GM10248 (cell line): ENCODE data around the gene TMEM134.

Source experiments
- CTCF ChIA-PET: fragments of 300-600 bp; sonication (Branson Sonifier 250); formaldehyde crosslinking; extraction: SDS; loops from one replicate; lab custom pipeline; 2021; ENCODE audit warnings: antibody characterized with exemption; lab: Yijun Ruan, JAX
- POLR2A ChIA-PET: fragments of 350-650 bp; sonication (Branson Sonifier 250); formaldehyde crosslinking; extraction: SDS; loops from one replicate; lab custom pipeline; 2020; ENCODE audit warnings: antibody characterized with exemption; lab: Yijun Ruan, JAX
- DNase-seq: peaks from one replicate; pipeline ENCODE4 v3.0.0; 2012; ENCODE audit errors: extremely low spot score
- CTCF ChIP-seq: IDR thresholded peaks from 2 replicates; pipeline ENCODE4 v1.5.1; 2012; ENCODE audit warnings: mild to moderate bottlenecking, low read depth; ENCODE audit errors: extremely low read depth, missing control alignments, control extremely low read depth

The TMEM134 gene

GRCh38 chr11:67452141-67452952 lies 16.7 kb downstream of the TMEM134 start, which contains the start of gene GPR152:
Gene GPR152, minus strand, starts transcription at chr11:67452729. Its CDS starts 5 bp downstream, at chr11:67452724.
- no peak for DNase-seq
- CTCF ChIA-PET, result no interaction called here
- TF ChIP-seq CTCF, result no peak
- POLR2A ChIA-PET, result interaction anchor here (0.8 to 1.1 kb wide), 3 partner anchors 11 to 38 kb away, joined by 3 read pairs; partner anchors contain the start of gene TMEM134

- ChIA-PET CTCF (no interaction called here), POLR2A (interaction anchor here (0.8 to 1.1 kb wide), 2 partner anchors 10 to 17 kb away, joined by 3 read pairs; partner anchors contain the start of gene TMEM134)
- no peak for DNase-seq
- TF ChIP-seq CTCF, result no peak
These were observed 17.4 kb downstream of the TMEM134 start for GRCh38 chr11:67451658-67451976.

GRCh38 chr11:67450796-67451657 lies 18.0 kb downstream of the TMEM134 start:
- POLR2A ChIA-PET, result interaction anchor here (0.6 to 1.1 kb wide), 4 partner anchors 10 to 179 kb away, joined by 3 to 4 read pairs (median 4); partner anchors contain the start of gene TMEM134
- TF ChIP-seq CTCF, result no peak
- CTCF ChIA-PET, result interaction anchor here (1.1 to 1.9 kb wide), 3 partner anchors 14 to 68 kb away, joined by 3 to 8 read pairs (median 3); partner anchors contain the start of gene PTPRCAP
- DNase-seq, result no peak

- no peak for DNase-seq
- TF ChIP-seq CTCF, result no peak
- POLR2A ChIA-PET, result interaction anchor here (0.7 to 1.1 kb wide), 3 partner anchors 9 to 181 kb away, joined by 3 to 4 read pairs (median 4); no protein-coding TSS in a partner anchor
- CTCF ChIA-PET, result interaction anchor here (1.1 to 1.9 kb wide), 5 partner anchors 10 to 66 kb away, joined by 3 to 8 read pairs (median 4); partner anchors contain the start of genes PPP1CA and PTPRCAP
These were observed 19.8 kb downstream of the TMEM134 start for GRCh38 chr11:67449116-67449844.

- no peak for DNase-seq
- POLR2A ChIA-PET, result interaction anchor here (0.7 kb wide), 1 partner anchor 53 kb away, joined by 3 read pairs; no protein-coding TSS in a partner anchor
- TF ChIP-seq CTCF, result no peak
- CTCF ChIA-PET, result interaction anchor here (1.2 to 1.7 kb wide), 3 partner anchors 10 to 47 kb away, joined by 3 to 5 read pairs (median 4); partner anchors contain the start of gene PPP1CA
These were observed 20.8 kb downstream of the TMEM134 start for GRCh38 chr11:67448220-67448609.
